ENCODE results near the gene OR52E2. TPM values are rescaled to one million over a fixed set of nuclear protein-coding genes. Genes with fewer than 3 reads are reported as not detected.

Gene OR52E2
- total and polyA plus RNA-seq, 2 experiments from 2014 or later, result not detected

DNA sequence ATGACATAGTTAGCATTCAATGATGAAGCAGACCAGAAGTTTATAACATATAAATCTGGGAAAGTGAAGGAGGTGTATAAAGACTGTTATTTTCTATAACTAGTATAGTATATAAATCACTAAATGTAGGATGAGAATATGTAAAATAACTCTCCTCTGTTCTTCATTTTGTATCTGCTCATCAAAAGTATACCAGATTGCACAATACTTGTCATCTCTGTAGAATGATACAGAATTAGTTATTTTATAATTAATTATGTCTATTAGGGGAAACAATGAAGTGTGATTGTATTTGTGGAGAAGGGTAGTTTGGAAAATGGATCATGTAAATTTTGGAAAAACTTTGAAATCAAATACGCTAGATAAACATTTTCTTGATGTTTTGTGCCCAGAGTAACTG is 46.4 kb downstream of the OR52E2 start:
- no peak overlapping the region for H2AFZ ChIP-seq
- no peaks in the 10 kb centered on the region for H3K79me2 ChIP-seq
- 91% methylated on average over 1 of the region's 1 CpG for WGBS (ENCODE audit: low lambda C conversion rate, missing lambda C conversion rate)
- no peaks in the 10 kb centered on the region for H3K9me3 ChIP-seq (ENCODE audit: low read depth)
- no peak overlapping the region for H3K4me2 ChIP-seq
- H3K4me1 ChIP-seq (ENCODE audit: insufficient read depth), result no peaks in the 10 kb centered on the region
- H3K36me3 ChIP-seq (replicated peaks; ENCODE audit: insufficient read depth, low read depth), result no peaks in the 10 kb centered on the region
- no peak overlapping the region for H3K4me3 ChIP-seq
- no peak overlapping the region for H3K27ac ChIP-seq
- H3K9me2 ChIP-seq (replicated peaks; ENCODE audit: insufficient read depth), result no peaks in the 10 kb centered on the region
- no peaks in the 10 kb centered on the region for H3K27me3 ChIP-seq
- TF ChIP-seq EZH2phosphoT487 (IDR thresholded peaks at IDR 0.05; ENCODE audit: low read depth, severe bottlenecking, unreplicated experiment), result no peak
- DNase-seq (ENCODE audit: low spot score), result no peak
- no peaks in the 10 kb centered on the region for H4K20me1 ChIP-seq (ENCODE audit: insufficient read depth, poor library complexity, severe bottlenecking)

GRCh38 chr11:5011254-5011653 is 48.2 kb downstream of the OR52E2 start:
- H3K9me3 ChIP-seq (ENCODE audit: low read depth), result no peaks in the 10 kb centered on the region
- H3K36me3 ChIP-seq (replicated peaks; ENCODE audit: insufficient read depth, low read depth), result no peaks in the 10 kb centered on the region
- no peak overlapping the region for H3K4me3 ChIP-seq
- no peaks in the 10 kb centered on the region for H4K20me1 ChIP-seq (ENCODE audit: insufficient read depth, poor library complexity, severe bottlenecking)
- no peak for TF ChIP-seq EZH2phosphoT487 (IDR thresholded peaks at IDR 0.05; ENCODE audit: low read depth, severe bottlenecking, unreplicated experiment)
- TF ChIP-seq CTCF (IDR thresholded peaks at IDR 0.05; ENCODE audit: poor library complexity), result no peak
- no peak for TF ChIP-seq EZH2 (IDR thresholded peaks at IDR 0.05; ENCODE audit: borderline replicate concordance)
- H3K4me1 ChIP-seq (ENCODE audit: insufficient read depth), result no peaks in the 10 kb centered on the region
- H3K79me2 ChIP-seq, result no peaks in the 10 kb centered on the region
- no peak overlapping the region for H2AFZ ChIP-seq
- no peak for DNase-seq (ENCODE audit: low spot score)
- H3K9me2 ChIP-seq (replicated peaks; ENCODE audit: insufficient read depth), result no peaks in the 10 kb centered on the region
- WGBS (ENCODE audit: low lambda C conversion rate, missing lambda C conversion rate), result 82% methylated on average over 8 of the region's 8 CpGs
- H3K4me2 ChIP-seq, result no peak overlapping the region
- H3K27ac ChIP-seq, result no peak overlapping the region
- H3K27me3 ChIP-seq, result no peaks in the 10 kb centered on the region

Other genes starting within 250 kb of the OR52E2 start
- not detected in 2 replicates for gene OR51F2, start 238.3 kb downstream of the OR52E2 start, total RNA-seq
- not detected in 2 replicates for gene OR51F2, start 238.3 kb downstream of the OR52E2 start, polyA plus RNA-seq
- gene OR51S1, start 210.4 kb downstream of the OR52E2 start, total RNA-seq, result not detected in 2 replicates
- not detected in 2 replicates for gene OR51S1, start 210.4 kb downstream of the OR52E2 start, polyA plus RNA-seq
- gene OR51T1, start 177.7 kb downstream of the OR52E2 start, total RNA-seq, result not detected in 2 replicates
- gene OR51T1, start 177.7 kb downstream of the OR52E2 start, polyA plus RNA-seq, result not detected in 2 replicates
- gene OR51A7, start 155.8 kb downstream of the OR52E2 start, total RNA-seq, result not detected in 2 replicates
- gene OR51A7, start 155.8 kb downstream of the OR52E2 start, polyA plus RNA-seq, result not detected in 2 replicates
- gene OR51G2, start 140.3 kb downstream of the OR52E2 start, total RNA-seq, result not detected in 2 replicates
- gene OR51G2, start 140.3 kb downstream of the OR52E2 start, polyA plus RNA-seq, result not detected in 2 replicates
- gene OR51G1, start 135.3 kb downstream of the OR52E2 start, total RNA-seq, result not detected in 2 replicates
- gene OR51G1, start 135.3 kb downstream of the OR52E2 start, polyA plus RNA-seq, result not detected in 2 replicates
- not detected in 2 replicates for gene OR51A4, start 112.0 kb downstream of the OR52E2 start, total RNA-seq
- gene OR51A4, start 112.0 kb downstream of the OR52E2 start, polyA plus RNA-seq, result not detected in 2 replicates
- gene OR51A2, start 103.9 kb downstream of the OR52E2 start, total RNA-seq, result not detected in 2 replicates
- gene OR51A2, start 103.9 kb downstream of the OR52E2 start, polyA plus RNA-seq, result not detected in 2 replicates
- not detected in 2 replicates for gene OR51L1, start 64.8 kb downstream of the OR52E2 start, total RNA-seq
- gene OR51L1, start 64.8 kb downstream of the OR52E2 start, polyA plus RNA-seq, result not detected in 2 replicates
- not detected in 2 replicates for gene OR52J3, start 13.1 kb downstream of the OR52E2 start, total RNA-seq
- not detected in 2 replicates for gene OR52J3, start 13.1 kb downstream of the OR52E2 start, polyA plus RNA-seq
- gene OR52E1, start 9.9 kb upstream of the OR52E2 start, total RNA-seq, result not detected in 2 replicates
- gene OR52E1, start 9.9 kb upstream of the OR52E2 start, polyA plus RNA-seq, result not detected in 2 replicates
- not detected in 2 replicates for gene OR52A5, start 78.7 kb upstream of the OR52E2 start, total RNA-seq
- not detected in 2 replicates for gene OR52A5, start 78.7 kb upstream of the OR52E2 start, polyA plus RNA-seq
- gene OR52A1, start 95.1 kb upstream of the OR52E2 start, total RNA-seq, result not detected in 2 replicates
- gene OR52A1, start 95.1 kb upstream of the OR52E2 start, polyA plus RNA-seq, result not detected in 2 replicates
- gene OR51V1, start 141.1 kb upstream of the OR52E2 start, total RNA-seq, result not detected in 2 replicates
- gene OR51V1, start 141.1 kb upstream of the OR52E2 start, polyA plus RNA-seq, result not detected in 2 replicates
- gene HBB, start 167.4 kb upstream of the OR52E2 start, total RNA-seq, result not detected in 2 replicates
- not detected in 2 replicates for gene HBB, start 167.4 kb upstream of the OR52E2 start, polyA plus RNA-seq
- not detected in 2 replicates for gene HBD, start 174.9 kb upstream of the OR52E2 start, total RNA-seq
- not detected in 2 replicates for gene HBD, start 174.9 kb upstream of the OR52E2 start, polyA plus RNA-seq
- not detected in 2 replicates for gene HBG1, start 190.2 kb upstream of the OR52E2 start, total RNA-seq
- gene HBG1, start 190.2 kb upstream of the OR52E2 start, polyA plus RNA-seq, result not detected in 2 replicates
- not detected in 2 replicates for gene HBG2, start 195.2 kb upstream of the OR52E2 start, total RNA-seq
- 0.63 TPM in 1 of 2 replicates, not detected in the other for gene HBG2, start 195.2 kb upstream of the OR52E2 start, polyA plus RNA-seq
- gene HBE1, start 210.3 kb upstream of the OR52E2 start, total RNA-seq, result 1.1 and 1.6 TPM in 2 replicates
- gene HBE1, start 210.3 kb upstream of the OR52E2 start, polyA plus RNA-seq, result 0.25 and 1.5 TPM in 2 replicates
- gene OR51B4, start 242.3 kb upstream of the OR52E2 start, total RNA-seq, result not detected in 2 replicates
- gene OR51B4, start 242.3 kb upstream of the OR52E2 start, polyA plus RNA-seq, result 0.17 TPM in 1 of 2 replicates, not detected in the other

Data from hepatocyte (in vitro differentiated cells).